IPS-18c (cell line): Measurements from ENCODE around the gene HTR3A.

Source experiments
- H3K4me3 ChIP-seq: 2 replicates; pipeline ENCODE4 v1.7.0; 2013; ENCODE audit warnings: low read depth, mild to moderate bottlenecking, low read length, moderate library complexity; ENCODE audit not compliant: insufficient read depth
- H3K9me3 ChIP-seq: one replicate; pipeline ENCODE4 v1.6.1; 2013; ENCODE audit warnings: mild to moderate bottlenecking, low read length, moderate library complexity; ENCODE audit not compliant: control insufficient read depth, insufficient read depth

Gene HTR3A

DNA sequence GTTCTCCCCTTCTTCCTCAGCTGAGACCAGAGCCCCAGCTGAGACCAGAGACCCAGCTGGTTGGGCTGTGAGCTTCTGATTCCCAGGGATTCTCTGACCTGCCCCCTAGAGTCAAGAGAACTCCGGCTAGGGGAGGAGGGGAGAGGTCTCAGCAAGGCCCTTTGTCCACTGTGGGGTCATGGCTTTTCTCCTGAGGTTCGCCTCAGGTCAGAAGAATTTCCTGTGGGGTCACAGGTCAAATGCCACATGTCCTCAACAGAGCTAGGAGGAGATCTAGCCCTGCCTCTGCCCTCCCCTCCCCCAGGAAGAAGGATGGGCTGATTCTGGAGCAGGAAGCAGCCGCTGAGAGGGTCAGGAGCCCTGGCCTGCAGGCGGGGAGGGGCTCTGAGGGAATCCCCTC lies 23.7 kb downstream of the HTR3A start:
- no peaks in the 10 kb centered on the region for H3K9me3 ChIP-seq
- no peak overlapping the region for H3K4me3 ChIP-seq

GRCh38 chr11:114000526-114000925 lies 25.6 kb downstream of the HTR3A start:
- Histone ChIP-seq H3K4me3 (no peak overlapping the region), H3K9me3 (no peaks in the 10 kb centered on the region)

DNA sequence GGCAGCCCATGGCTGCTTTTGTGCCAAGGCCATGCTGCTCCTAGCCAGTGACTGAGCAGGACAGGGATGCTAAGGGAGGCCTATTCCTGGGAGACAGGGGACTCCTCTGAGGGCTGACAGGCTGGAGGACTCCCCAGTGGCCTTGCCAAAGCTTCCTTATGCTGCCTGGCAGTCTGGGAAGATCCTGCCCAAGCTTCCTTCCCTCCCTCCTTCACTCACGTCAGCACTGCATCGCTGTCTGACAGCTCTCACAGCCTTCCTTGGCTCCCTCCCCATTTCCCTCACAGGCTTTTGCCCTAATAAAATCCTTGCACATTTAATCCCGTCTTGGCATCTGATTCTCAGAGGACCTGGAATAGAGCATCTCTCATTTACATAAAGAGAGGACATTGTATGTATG lies 26.5 kb downstream of the HTR3A start:
- no peaks in the 10 kb centered on the region for H3K9me3 ChIP-seq
- no peak overlapping the region for H3K4me3 ChIP-seq

DNA sequence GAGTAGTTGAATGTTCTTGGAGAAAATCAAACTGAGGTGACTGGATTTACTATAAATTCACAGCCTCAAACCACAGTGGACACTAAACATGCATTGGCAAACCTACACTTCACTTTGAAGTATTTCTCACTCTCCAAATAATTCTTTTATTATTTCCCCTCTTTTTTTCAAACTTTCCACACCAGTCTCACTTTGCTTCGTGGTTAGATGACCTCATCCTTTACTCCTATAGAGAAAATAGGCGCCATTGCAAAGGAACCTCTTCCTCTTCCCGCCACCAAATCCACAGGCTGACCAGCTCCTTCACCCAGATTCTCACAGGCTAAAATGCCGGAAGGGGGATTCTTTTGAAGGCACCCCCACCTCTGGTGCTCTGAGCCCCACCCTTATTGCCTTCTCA lies 33.4 kb downstream of the HTR3A start:
- Histone ChIP-seq H3K4me3 (no peak overlapping the region), H3K9me3 (no peaks in the 10 kb centered on the region)

GRCh38 chr11:114010931-114011330 lies 36.0 kb downstream of the HTR3A start:
- H3K4me3 ChIP-seq: no peak overlapping the region
- H3K9me3 ChIP-seq: no peaks in the 10 kb centered on the region

- Histone ChIP-seq H3K9me3 (no peaks in the 10 kb centered on the region), H3K4me3 (no peak overlapping the region)
These were observed 36.5 kb downstream of the HTR3A start for GRCh38 chr11:114011443-114011842.

GRCh38 chr11:114015117-114015516 lies 40.2 kb downstream of the HTR3A start:
- H3K9me3 ChIP-seq: no peaks in the 10 kb centered on the region

DNA sequence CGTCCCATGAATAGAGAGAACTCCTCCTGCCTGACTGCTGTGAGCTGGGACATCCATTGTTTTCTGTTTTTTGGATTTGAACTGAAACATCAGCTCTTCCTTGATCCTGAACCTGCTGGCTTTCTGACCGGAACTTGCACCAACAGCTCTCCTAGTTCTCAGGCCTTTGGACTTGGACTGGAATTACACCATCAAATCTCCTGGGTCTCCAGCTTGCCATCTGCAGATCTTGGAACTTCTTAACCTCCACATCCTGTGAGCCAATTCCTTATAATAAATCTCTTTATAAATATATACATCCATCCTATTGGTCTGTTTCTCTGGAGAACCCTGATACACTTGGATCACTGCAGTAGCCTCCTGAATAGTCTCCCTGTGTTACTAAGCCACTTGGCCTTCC lies 42.1 kb downstream of the HTR3A start:
- Histone ChIP-seq H3K4me3 (no peak overlapping the region), H3K9me3 (no peaks in the 10 kb centered on the region)

More at GRCh38 chr11:114015117-114015516, 40.2 kb downstream of the HTR3A start:
- H3K4me3 ChIP-seq: no peak overlapping the region

- Histone ChIP-seq H3K4me3 (no peak overlapping the region), H3K9me3 (no peaks in the 10 kb centered on the region)
These were observed 42.8 kb downstream of the HTR3A start for GRCh38 chr11:114017723-114018122.

DNA sequence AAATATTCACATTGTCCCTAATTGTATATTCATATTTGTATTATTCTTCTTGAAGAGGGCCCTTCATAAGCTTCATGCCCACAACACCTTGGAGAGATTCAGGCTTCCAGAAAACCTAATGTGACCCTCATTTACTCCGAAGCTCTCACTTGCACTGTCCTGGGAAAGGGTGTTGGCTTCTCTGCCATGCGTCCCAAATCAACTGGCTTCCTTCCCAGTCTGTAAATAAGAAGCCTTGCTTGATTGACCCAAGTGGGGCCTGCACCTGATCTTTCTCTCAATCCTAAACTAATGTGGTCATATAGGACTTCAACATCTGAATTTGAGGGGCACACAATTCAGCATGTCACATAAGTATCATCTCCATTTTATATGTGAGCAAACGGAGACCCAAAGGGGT lies 44.1 kb downstream of the HTR3A start:
- Histone ChIP-seq H3K9me3 (no peaks in the 10 kb centered on the region), H3K4me3 (no peak overlapping the region)

DNA sequence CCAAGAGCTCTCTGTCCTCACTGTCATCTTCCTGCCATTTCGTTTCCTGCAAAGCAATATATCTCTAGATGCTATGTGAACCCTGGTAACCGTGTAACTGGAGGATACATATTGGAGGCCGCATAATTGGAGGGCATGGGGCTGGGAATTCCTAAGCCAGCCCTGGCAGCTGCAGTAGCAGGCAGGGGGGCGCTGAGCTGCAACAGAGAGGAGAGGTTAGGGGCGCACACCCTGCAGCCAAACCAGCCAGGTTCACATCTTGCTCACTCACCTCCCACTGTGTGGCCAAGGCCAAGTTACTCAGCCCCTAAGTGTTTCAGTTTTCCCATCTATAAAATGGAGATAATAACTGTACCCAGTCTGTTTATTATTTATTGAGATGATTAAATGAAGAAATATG lies 44.7 kb downstream of the HTR3A start:
- Histone ChIP-seq H3K9me3 (no peaks in the 10 kb centered on the region), H3K4me3 (no peak overlapping the region)

- Histone ChIP-seq H3K4me3 (no peak overlapping the region), H3K9me3 (no peaks in the 10 kb centered on the region)
These were observed 50.5 kb downstream of the HTR3A start for GRCh38 chr11:114025329-114025907.

- H3K9me3 ChIP-seq: no peaks in the 10 kb centered on the region
- H3K4me3 ChIP-seq: no peak overlapping the region
These were observed 51.4 kb downstream of the HTR3A start for GRCh38 chr11:114026355-114026754.

DNA sequence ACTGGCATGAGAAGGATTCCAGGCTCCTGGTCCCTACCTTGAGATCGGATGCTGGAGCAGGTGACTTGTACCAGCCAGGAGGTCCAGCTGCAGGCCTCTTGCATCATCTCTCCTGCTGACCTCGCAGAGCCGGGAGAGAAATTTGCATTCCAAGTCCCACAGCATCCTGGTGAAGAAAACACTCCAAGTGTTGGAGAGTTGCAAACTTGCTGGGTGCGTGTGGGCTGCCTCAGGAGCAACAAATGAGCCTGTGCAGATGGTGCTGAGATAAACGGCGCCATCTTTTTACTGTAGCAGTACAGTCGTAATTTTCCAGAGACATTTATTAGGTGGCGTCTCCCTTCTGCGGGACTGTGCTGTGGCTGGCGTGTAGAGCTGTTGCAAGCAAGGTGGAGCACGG lies 52.5 kb downstream of the HTR3A start:
- H3K9me3 ChIP-seq: no peaks in the 10 kb centered on the region

DNA sequence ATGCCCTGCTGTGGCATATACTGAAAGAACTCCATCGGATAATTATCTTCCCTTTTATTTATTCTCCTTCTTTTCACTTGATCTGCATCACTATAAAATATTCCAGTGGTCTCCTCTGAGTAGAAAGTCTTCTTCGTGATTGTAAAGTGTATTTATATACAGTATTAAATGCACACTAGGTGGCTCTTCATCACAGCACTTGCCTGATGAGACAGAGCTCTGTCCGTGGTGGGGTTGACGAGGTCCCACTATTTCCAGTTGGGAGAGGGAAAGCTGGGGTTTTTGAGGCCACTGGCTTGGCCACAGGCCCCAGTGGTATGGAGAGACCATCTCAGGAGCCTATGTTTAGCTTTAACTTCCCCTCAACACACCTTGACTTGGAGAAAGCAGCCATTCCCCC lies 53.0 kb downstream of the HTR3A start:
- H3K4me3 ChIP-seq: no peak overlapping the region
- H3K9me3 ChIP-seq: no peaks in the 10 kb centered on the region

More for the DNA sequence above, 52.5 kb downstream of the HTR3A start:
- no peak overlapping the region for H3K4me3 ChIP-seq

- no peaks in the 10 kb centered on the region for H3K9me3 ChIP-seq
- H3K4me3 ChIP-seq: no peak overlapping the region
These were observed 56.5 kb downstream of the HTR3A start for GRCh38 chr11:114031246-114031966.

- Histone ChIP-seq H3K4me3 (no peak overlapping the region), H3K9me3 (no peaks in the 10 kb centered on the region)
These were observed 57.0 kb downstream of the HTR3A start for GRCh38 chr11:114031967-114032320.

DNA sequence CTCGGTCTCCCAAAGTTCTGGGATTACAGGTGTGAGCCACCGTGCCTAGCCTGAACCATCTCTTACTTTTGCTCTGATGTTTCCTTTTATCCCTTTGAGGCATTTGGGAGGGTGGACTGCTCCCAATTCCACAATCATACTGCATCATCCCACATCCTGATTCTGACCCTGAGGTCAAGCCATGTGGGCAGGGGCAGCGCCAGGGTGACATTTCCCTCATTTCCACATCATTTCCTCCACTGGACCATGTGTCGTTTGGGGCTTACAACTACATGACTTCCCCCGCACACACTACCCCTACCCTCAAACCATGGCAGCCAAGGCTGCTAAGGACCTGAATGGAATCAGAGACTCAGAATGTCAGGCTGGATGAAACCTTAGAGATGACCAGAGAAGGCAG lies 58.2 kb downstream of the HTR3A start:
- no peaks in the 10 kb centered on the region for H3K9me3 ChIP-seq
- H3K4me3 ChIP-seq: no peak overlapping the region

DNA sequence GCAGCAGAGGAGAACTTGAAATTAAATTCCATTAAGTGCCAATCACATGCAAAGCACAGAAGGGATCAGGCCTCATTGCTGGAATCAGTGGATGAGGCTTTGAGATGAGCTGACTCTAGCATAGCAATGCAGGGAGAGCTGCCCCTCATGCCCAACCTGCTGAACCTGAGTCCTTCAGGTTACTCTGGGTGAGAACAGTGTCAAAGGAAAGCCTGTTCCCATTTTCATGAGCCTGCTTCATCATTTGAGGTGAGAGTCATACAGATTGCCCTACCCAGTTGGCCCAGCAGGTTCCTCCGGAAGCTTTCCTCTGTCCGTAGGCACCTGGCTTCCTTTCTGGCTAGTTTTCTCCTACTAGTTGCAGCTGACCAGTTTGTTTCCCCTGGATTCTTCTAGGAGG lies 58.7 kb downstream of the HTR3A start:
- H3K4me3 ChIP-seq: no peak overlapping the region
- H3K9me3 ChIP-seq: no peaks in the 10 kb centered on the region
